Measurements from ENCODE around the gene RAPGEF5. TPM values are rescaled to one million over a fixed set of nuclear protein-coding genes. Genes with fewer than 3 reads are reported as not detected.

The RAPGEF5 gene
- total and polyA plus RNA-seq, 2 donors (not counting 3 experiments of a cell fraction or from before 2014, with no cell fraction given), result 10.0 to 43.2 TPM

DNA sequence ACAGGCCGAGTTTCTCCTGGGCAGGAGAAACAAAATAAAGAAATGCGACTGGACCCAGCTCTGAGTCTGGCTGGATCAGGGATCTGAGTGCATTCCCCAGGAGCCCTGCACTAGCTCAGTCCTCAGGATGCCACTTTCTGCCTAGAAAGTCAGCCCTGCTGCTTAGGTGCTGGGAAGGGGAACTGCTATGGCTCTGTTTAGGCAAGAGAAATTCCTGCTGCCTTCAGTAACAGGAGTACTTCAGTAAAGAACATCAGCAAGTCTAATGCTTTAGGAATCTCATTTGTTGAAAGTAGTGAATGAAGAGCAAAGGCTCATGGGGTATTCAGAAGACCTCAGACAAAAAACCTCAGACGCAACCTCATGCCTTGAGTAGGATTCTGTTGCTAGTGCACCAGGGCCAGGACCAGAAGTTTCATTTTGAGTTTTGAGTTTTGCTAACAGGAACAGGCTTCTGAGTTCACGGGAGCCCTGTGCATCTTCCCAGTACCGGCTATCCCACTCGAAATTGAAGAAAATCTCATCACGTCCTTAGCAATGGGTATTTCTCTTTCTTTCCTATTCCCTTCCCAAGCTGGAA, 240.4 kb downstream of the RAPGEF5 start:
- Histone ChIP-seq H3K4me1 (ENCODE audit: control insufficient read depth, extremely low read depth, insufficient read depth, low read length) (peaks cover 9% of the 10 kb centered on the region), H3K4me3 (replicated peaks in 1 of 3; ENCODE audit: insufficient read depth in 1 of 3, low read depth in 1 of 3, low read length in 3 of 3) (no peak overlapping the region), H3K9me3 (replicated peaks; ENCODE audit: control insufficient read depth, insufficient read depth, low read length) (no peaks in the 10 kb centered on the region), H3K9me1 (replicated peaks; ENCODE audit: control insufficient read depth, extremely low read depth, insufficient read depth, low read length) (no peaks in the 10 kb centered on the region), H3K9ac (replicated peaks; ENCODE audit: extremely low read depth, insufficient read depth, low read length) (no peak overlapping the region), H3K27me3 (ENCODE audit: control insufficient read depth in 2 of 2, insufficient read depth in 2 of 2, low read length in 2 of 2) (no peaks in the 10 kb centered on the region), H3K27ac (ENCODE audit: insufficient read depth, low read depth, low read length) (no peak overlapping the region), H3K4me2 (ENCODE audit: insufficient read depth, low read length) (no peak overlapping the region), H4K20me1 (replicated peaks; ENCODE audit: control insufficient read depth, extremely low read depth, insufficient read depth, low read length) (no peaks in the 10 kb centered on the region), H3K36me3 (ENCODE audit: control insufficient read depth in 2 of 2, extremely low read depth in 1 of 2, insufficient read depth in 2 of 2, low read length in 2 of 2) (no peaks in the 10 kb centered on the region), H3K79me2 (ENCODE audit: control insufficient read depth, insufficient read depth, low read length) (no peaks in the 10 kb centered on the region), H2AFZ (ENCODE audit: low read depth, low read length) (no peak overlapping the region)
- dilution Hi-C loops (cut with MboI; ENCODE audit: extremely low pct_ligation_motif_present, low sequenced_read_pairs) (loop anchor here (25.0 kb wide), 1 partner anchor 346 kb away; no protein-coding TSS in a partner anchor), intact Hi-C loops (cut with micrococcal nuclease) (no loop called here)
- DNase-seq (ENCODE audit: low read depth, low spot score), result no peak
- CTCF ChIA-PET, result interaction anchor here (1.4 kb wide), 1 partner anchor 8 kb away, joined by 3 read pairs; no protein-coding TSS in a partner anchor
- no TSS peak for BruUV-seq (replicated peaks)
- no peak for FAIRE-seq
- POLR2A ChIA-PET, result no interaction called here
- TF ChIP-seq EZH2 (IDR thresholded peaks at IDR 0.05; ENCODE audit: borderline replicate concordance, low read depth, low read length, severe bottlenecking), result no peak
- TF ChIP-seq, protein P1, sequence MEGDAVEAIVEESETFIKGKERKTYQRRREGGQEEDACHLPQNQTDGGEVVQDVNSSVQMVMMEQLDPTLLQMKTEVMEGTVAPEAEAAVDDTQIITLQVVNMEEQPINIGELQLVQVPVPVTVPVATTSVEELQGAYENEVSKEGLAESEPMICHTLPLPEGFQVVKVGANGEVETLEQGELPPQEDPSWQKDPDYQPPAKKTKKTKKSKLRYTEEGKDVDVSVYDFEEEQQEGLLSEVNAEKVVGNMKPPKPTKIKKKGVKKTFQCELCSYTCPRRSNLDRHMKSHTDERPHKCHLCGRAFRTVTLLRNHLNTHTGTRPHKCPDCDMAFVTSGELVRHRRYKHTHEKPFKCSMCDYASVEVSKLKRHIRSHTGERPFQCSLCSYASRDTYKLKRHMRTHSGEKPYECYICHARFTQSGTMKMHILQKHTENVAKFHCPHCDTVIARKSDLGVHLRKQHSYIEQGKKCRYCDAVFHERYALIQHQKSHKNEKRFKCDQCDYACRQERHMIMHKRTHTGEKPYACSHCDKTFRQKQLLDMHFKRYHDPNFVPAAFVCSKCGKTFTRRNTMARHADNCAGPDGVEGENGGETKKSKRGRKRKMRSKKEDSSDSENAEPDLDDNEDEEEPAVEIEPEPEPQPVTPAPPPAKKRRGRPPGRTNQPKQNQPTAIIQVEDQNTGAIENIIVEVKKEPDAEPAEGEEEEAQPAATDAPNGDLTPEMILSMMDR (IDR thresholded peaks at IDR 0.05; ENCODE audit: extremely low read depth in 1 of 2, insufficient read depth in 1 of 2, low read depth in 1 of 2, low read length in 2 of 2), result no peak
- no peak for TF ChIP-seq FOS (IDR thresholded peaks at IDR 0.05; ENCODE audit: borderline replicate concordance, insufficient read depth, low read length)
- TF ChIP-seq GATA2 (IDR thresholded peaks at IDR 0.05; ENCODE audit: insufficient read depth, insufficient read length, low read depth, low read length), result no peak
- no peak for TF ChIP-seq JUN (IDR thresholded peaks at IDR 0.05; ENCODE audit: borderline replicate concordance, insufficient read depth, insufficient read length, low read depth)
- TF ChIP-seq, protein P2, sequence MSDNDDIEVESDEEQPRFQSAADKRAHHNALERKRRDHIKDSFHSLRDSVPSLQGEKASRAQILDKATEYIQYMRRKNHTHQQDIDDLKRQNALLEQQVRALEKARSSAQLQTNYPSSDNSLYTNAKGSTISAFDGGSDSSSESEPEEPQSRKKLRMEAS (IDR thresholded peaks at IDR 0.05; ENCODE audit: insufficient read depth, insufficient read length), result no peak
- TF ChIP-seq POLR2A (IDR thresholded peaks at IDR 0.05; ENCODE audit: low read depth, low read length), result no peak
- no peak for TF ChIP-seq MYC (IDR thresholded peaks at IDR 0.05; ENCODE audit: low read depth, low read length)
- no peak for TF ChIP-seq POLR2AphosphoS5 (IDR thresholded peaks at IDR 0.05; ENCODE audit: insufficient read depth, low read depth, low read length)

Data from endothelial cell of umbilical vein (primary cell).